AG20443 (cell line): Measurements from ENCODE around the gene MST1R.

Experiments used
- DNase-seq: peaks from one replicate; pipeline ENCODE4 v3.0.0; 2012; ENCODE audit warnings: low spot score, mixed read lengths

The MST1R gene

DNA sequence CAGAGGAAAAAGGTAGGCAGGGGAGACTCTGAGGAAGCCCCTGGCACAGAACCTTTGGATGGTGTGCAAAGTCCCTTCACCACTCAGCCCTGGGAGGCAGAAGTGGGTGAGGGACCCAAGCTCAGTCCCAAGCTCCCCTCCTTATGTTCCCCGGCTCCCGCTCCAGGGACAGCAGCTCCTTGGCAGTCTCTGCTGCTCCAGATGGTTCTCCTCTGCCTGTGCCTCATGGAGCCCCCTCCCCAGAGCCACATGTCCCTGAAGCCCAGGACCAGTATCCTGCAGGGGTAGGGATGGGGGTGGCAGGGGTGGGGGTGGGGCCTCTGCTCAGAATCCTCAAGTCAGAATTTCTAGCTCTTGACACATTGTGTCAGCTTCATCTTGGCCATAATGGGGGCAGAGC lies 26.0 kb downstream of the MST1R start:
- no peak for DNase-seq

DNA sequence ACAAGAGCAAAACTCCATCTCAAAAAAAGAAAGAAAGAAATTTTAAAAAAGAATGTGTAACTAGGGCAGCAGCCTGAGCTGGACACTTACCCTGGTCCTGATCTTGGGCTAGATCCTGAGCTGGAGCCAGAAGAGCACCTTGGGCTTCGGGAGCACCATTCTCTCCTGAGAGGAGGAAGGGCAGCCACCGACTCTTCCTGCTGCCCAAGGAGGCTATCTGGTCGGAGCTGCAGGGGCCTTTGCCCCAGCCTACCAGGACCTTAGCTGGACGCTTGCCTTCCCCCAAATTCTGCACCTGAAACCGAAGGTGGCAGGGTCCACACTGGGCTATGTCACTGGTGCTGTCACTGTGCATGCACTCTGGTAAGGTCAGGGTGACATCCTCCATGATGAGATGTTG lies 27.1 kb downstream of the MST1R start:
- no peak for DNase-seq

DNA sequence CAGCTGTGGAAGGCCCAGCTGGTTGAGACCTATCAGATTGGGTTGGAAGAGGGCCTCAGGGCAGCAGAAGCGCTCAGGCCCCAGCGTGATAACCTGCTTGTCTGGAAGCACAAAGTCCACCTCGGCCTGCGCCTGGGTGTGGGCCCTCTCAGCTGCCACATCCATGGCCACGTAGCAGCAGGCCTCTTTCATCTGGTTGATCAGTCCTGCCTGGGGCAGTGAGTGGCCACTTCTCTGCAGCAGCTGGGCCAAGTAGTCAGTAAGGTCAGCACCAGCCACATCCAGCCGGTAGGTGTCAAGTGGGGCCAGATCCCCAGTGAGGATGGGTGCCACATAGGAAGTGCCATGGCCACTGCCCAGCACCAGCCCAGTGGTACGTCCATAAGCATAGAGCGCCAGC lies 30.1 kb downstream of the MST1R start:
- DNase-seq = no peak

DNA sequence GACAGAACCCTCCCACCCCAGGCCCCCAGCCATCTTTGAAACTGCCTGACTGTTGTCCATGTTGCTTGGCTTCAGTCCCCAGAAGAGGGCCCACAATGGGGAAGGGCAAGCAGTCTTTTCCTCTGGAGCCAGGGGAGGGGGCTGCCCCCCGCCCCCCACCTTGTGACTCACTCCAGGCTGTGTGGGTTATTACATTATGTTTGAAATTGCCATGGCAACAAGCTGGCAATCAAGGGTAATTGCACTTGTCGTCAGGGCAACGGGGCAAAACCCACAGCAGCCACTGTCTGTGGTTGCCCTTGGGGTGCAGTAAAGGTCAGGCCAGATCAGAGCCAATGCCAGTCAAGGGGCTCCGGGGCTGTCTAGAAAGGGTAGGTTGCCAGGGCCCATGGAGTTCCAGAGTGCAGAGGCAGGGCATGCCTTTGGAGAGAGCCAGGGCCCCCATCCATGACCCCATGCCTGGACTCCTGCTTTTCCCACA lies 30.8 kb downstream of the MST1R start:
- DNase-seq = no peak

DNA sequence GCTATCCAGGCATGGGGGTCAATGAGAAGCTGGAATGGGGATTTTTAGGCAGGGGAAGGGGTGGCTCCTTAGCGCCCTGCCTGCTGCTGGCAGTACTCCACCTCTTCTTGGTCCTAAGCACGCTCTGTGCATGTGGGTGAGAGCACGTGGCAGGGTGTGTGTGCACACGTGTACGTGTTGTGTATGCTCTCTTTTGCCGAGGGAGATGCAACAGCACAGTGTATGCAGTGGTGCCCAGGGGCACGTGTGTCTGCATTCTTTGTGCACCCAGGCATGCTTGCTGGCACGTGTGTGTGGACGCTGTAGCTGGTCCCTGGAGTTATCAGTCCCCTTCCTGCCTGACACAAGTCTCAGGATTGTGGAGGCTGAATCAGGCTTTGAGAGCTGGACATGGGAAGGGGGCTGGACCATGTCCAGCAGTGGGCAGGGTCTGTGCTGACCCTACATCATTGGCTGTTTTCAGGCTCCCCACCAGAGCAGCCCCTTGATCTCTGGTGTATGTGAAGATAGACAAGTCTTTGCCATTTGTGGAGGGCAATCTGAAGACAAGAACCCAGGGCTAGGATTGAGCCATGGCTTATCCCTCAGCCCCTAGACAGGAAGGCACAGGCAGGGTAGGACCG lies 32.0 kb downstream of the MST1R start:
- no peak for DNase-seq

DNA sequence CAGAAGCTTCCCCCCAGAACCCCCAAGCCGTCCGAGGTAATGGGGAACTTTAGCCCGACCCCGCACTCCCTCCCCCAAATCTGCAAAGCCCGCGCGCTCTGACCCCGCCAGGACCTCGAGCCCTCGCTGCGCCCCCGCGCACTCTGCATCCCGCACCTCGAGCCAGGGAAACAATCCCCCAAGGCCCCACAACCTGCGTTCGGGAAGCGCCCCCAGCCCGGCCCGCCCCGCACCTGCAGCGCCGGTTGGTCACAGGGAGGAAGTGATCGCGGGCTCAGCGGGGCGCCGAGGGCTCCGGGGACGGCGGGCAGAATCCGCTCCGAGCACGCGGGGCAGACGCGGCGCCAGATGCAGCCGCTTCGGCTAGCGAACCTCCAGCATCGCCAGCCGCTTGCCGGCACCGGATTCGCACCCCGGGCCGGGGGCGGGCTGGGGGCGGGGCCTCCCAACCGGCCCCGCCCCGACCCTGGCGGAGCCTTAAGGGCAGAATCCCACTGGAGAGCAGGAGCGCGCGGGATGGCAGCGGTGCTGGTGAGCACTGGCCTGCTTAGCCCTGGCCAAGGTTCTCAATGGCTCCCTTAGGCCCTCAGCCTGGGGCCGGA lies 34.0 kb downstream of the MST1R start, which contains the start of gene CAMKV:
CAMKV (minus strand) TSS at position 382 of the 602 bp plus-strand sequence. CDS start 7,518 bp downstream, outside the sequence.
- DNase-seq = peak; percentile 42

DNA sequence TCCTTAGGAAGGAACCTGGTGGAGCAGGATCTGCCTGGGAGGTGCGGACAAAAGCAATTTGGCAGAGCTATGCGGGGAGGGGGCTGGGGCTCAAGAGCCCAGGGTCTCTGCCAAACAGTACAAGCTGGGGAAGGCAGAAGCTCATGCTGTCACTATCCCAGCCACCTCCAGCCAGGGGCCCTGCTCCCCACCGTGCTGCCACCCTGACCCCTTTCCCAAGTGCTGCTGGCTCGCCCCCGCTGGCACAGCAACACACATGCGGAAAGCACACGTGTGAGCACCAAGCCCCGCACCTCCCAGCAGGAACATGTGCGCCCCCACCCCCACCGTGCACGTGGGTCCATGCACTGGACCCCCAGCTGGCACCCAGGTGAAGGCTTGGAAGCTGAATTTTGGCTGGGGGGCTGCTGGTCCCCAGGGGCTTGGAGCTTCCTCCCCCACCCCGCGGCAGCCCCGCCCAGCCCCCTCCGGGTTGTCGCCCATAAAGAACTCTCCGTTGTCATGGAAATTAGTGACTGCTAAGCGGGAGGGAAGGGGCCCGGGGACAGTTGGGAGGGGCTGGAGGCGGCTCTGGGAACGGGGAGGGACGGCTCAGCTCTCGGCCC lies 34.7 kb downstream of the MST1R start:
- no peak for DNase-seq

DNA sequence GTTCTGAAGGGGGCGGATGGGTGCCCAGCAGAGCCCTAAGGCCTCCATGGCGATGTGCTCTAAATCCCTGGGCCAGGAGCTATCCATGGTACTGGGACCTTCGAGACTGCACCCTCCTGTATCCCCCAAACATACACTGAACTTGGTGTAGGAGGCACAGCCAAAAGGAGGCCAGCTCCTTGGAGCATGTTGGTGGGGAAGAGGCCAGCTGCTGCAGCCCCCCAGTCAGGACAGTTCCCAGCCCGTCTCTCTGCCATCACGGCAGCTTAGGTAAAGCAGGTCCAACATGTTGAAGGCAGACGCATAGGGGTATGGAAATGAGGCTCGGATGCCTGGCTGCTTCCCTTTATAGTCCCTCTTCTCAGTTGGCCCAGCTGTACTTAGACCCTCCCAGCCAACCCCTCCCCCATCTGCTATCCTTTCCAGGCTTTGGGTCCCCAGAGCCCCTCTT lies 35.8 kb downstream of the MST1R start:
- peak; percentile 61 for DNase-seq

DNA sequence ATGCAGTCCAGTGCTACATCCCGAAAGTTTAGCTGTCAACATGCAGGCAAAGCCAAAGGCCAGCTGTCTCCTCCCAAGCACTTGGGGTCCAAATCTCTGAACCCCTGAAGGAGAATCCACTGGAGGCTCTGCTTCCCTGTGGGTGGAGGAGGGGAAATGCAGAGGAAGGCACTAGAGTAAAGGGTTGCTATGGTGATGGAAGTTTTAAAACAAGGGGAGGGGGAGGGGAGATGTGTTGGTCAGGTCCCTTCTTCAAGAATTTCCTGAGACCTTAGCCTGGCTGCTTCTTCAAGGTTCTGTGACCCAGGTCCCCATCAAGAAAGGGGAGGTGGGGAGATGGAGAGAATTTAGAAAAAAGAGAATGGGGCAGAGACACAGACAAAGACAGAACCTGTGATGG lies 36.3 kb downstream of the MST1R start:
- DNase-seq = no peak

DNA sequence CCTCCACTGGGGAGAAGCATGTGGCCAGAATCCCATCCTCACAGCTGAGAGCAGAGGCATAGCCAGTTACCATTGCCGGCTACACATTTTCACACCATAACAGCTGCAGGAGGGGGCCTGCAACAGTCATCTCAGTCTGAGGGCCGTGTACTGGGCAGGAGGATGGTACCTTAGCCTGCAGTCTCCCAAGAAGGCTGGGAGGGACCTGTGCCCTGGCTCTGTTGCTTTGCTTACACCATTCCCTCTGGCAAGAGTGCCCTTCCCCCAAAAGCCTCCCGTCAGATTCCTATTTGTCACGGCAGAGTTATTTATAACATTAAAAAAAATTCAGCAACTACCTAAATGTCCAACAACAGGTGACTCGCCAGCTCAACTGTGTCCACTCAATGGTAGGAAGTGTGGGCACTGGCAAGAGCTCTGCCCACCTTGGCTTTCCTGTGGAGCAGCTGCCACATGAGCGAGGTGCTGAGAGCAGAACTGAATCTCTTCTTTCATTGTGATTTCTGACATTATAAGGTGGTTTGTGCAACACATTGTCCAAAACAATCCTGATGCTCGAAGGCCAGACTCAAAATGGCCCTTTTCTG lies 38.4 kb downstream of the MST1R start:
- DNase-seq = no peak

DNA sequence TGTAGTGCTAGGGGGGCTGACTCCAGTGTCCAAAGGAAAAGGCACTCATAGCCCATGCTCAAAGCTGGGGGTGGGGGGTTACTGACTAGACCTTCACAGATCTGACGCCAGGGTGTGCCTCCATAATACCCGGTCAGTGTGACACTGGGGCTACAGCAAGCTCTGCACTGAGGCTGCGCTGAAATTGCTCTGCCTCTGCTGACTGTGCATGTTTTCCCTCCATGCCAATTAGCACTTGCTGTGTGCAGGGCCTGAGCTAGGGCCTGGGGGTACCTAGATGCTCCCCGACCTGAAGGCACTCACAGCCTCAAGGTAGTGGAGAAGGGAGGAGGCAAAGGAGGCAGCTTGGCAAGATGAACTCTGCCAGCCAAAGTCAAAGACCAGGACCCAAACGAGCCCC lies 39.2 kb downstream of the MST1R start:
- no peak for DNase-seq

DNA sequence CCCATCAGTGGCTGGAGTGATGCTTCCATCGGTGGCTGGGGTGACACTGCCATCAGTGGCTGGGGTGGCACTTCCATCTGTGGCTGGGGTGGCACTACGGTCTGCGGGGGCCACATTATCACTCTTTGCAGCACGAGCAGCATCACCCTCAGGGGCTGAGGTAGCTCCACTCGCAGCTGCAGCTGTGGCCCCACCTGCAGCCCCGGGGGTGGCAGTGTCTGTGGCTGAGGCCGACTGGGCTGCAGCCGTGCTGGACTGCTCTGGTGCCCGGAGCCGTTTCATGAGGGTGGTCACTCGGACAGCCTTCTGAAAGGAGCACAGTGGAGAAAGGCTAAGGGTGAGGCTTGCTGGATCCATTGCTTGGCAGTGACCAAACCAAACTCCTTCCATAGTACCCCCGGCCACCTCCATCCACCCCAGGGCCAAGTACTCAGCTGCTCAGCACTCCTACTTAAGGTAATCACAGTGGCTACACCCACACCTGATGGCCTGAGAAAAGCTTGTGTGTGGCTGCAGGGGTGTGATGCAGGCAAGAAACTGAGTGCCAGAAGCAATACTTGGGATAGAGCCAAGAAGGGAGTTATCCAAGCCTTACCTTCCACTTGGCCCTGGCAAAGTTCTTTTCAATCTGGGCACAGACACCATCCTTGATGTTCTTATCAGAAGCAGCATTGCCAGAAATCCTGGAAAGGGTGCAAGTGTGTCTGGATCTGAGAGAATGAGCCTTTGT lies 43.9 kb downstream of the MST1R start:
- DNase-seq = no peak

DNA sequence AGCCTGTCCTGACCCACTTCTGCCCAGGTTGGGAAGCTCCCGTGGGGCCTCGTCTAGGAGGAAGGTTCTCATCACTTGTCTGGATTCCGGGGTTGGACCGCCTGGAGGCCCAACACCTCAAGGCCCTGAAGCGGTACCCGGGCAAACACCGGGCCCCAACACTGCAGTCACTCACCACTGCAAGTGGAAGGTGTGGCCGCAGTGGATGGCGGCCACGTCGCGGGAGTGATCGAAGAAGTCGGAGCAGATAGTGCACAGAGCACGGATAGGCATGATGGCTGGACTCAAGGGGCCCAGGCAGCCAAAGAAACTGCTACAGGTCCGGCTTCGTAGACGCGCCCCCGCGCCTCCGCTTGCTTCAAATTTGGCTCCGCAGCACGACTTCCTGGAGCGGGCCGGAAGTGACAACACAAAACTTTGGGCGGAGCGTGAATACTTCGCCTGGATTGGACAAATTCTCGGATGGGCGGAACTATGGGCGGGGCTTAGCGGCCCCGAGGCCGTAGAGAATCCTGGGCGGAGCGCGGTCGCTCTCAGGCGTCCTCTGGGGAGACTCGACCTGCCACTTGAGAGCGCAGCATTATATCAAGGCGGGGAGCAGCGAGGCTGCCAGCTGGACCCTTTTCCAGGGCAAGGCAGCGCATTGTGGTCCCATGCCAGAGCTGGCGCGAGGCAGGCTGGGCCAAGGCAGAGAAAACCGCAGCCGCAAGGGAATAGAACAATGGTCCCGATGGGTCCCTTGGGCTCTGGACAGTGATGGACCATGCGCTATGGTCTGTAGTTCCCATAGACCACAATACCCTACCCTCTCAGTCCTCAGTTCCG lies 47.3 kb downstream of the MST1R start, which contains the start of gene TRAIP:
TRAIP (minus strand) TSS at position 384 of the 825 bp plus-strand sequence; CDS start at position 273, 111 bp downstream.
- DNase-seq = peak; percentile 100

DNA sequence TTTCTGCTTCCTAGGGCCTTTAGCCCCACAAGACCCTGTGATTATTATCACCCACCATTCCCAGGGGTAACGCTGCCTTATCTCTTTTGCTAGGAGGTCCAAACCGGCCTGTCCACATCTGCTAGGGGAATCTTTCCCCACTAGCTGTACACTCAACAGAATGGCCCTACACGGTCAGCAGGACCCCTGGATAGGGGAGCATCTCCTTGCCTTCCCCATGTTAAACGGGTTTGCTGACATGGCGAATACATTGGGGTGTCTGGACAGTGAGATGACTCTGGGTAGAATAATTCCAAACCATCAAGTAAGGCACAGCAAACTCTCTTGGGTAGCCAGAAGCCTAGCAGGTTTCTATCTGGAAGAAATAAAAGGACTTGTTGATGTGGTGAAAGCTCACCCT lies 48.0 kb downstream of the MST1R start:
- no peak for DNase-seq

DNA sequence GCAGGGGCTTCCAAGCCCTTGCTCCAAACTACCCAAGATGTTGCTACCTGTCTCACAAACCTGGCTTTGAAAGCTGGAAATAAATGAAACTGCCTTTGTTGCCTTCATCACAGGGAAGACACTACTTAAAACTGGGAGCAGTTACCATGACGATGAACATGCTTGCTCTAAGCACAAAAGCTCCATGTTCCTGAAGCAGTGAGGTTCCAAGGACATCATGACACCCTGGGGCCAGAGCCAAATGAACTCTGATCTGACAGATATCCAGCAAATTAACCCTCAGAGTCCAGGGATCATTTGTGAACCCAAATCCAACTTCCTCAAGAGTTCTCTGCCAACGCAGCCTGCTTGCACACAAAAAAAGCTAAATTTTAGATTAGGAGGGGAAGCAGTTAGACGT lies 58.0 kb downstream of the MST1R start:
- no peak for DNase-seq

DNA sequence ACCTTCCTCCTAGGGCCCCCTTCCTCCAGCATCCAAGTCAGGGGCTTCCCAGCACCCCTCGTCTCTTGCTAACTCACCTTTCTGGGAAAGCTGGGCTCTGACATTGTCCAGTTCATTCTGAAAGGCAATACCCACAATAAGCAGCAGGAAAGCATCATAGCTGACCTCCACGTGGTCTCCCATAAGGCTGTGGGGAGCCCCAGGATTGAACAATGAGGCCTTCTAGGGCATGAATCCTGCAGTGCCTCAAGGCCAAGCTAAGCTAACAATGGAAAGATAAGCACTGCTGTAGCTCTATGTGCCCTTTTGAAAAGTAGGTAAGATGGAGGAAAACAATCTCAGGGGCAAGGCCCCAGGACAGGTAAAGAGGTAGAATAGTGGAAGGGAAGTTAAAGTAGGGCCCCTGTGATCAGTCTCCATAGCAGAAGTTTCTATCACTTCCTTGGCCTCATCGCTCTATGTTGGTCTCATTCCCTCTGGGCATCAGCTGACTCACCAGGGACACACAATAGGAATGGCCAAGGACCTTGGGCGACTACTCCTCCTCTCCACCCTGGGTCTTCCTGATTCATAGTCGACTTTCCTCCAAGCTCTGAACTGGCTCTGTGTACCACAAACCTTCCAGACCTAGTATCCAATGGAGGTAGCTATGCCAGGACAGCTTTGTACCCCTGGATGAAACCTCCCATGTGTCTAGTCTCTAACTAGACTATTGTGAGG lies 59.0 kb downstream of the MST1R start:
- no peak for DNase-seq

DNA sequence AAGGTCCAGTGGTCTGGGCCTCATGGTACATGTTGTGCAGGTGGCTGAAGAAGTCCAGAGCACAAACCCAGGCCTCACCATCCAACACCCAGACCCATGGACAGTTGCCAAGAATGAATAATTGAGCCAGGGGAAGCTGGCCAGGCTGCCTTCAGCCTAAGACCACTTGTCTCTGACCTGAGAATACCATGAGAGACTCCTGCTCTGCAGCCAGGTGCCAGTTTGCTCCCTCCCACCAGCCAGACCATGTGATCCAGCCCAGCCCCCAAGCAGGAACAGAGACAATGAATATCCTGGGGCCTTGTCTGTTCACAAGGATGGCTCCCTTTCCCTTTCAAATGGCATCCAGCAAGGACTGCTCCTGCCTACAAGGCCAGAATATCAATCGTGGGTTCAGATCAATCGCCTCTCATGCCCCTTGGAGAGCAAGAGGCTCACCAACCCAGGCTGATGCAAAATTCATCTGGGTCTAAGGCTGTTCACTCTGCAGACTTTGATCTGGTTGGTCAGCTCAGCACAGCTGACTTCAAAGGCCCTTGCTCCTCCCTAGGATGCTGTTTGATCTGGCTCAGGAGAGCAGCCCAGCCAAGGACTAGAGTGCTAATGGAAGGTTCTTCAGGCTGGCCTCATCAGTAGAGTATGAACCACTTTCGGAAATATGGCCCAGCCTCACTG lies 60.7 kb downstream of the MST1R start:
- DNase-seq = no peak

DNA sequence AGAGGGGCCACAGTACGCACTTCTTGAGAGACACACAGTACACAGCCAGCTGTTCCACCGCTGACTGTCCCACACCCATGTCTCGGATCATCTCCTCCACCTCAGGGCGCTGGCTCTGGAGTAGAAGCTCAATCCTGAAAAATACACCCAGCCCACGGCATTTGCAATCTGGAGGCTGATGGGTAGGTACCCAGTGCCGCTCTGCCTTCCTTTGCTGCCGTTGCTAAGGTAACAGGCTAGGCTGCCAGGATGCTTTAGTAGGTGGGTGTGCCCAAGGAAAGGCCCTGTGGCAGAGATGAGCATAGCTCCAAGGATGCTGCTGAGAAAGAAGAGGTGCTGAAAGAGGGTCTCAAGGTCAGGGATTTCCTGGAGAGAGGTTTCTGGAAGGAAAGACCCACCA lies 61.9 kb downstream of the MST1R start:
- no peak for DNase-seq

DNA sequence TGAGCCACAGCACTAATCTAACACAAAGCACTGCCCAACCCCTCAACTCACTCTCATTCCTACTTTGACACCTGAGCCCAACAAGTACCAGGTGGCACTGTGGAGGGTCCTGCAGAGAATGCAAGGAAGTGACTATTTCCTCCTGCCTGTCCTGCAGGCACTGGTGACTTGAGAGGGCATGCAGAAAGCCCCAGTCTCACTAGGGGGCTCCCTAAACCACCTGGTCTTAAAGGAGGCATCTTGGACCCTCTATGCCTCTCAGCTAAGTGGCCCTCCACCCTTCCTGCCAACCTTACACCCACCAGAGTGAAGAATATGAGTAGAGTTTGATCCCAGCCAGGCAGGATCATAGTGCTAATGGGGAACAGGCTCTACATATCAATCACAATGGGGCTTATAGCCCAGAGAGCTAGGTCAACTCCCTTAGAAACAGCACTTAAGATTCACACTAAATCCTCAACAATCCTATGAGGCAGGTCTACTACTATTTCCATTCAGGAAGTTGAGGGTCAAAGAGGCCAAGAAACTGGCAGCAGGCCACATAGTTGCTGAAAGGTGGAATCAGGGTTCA lies 62.5 kb downstream of the MST1R start:
- no peak for DNase-seq

DNA sequence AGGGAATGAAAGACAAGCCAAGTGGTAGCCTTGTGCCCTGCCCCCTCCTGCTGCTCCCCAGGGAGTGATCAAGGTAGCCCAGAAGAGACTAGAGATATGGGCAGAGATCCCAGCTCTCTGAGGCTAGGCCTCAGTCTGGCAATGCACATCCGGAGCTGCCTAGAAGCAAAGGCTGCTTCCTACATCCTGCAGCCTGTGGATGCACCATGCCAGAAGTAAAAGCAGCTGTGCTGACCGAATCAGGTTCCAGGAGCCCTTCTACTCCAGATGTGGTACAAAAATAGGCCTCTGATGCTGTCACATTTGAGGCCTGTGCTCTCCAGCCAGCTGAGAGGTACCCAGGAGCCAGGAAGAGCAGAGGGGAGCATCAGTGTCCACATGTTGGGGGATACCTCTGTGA lies 63.3 kb downstream of the MST1R start:
- no peak for DNase-seq
